Subcutaneous abdominal adipose tissue (tissue), 5 donors: ENCODE measurements around the gene ITM2C.
A peak's percentile ranks its signal among the peaks of the same experiment; 100 is the strongest.

Experiments
- H3K27ac ChIP-seq: one replicate; pipeline ENCODE4 v1.7.0; 2013; ENCODE audit warnings: low read depth, mild to moderate bottlenecking, inconsistent platforms, low read length, moderate library complexity
- H3K27me3 ChIP-seq, 5 donors: one replicate each; pipeline ENCODE4 v1.7.0; 2013; ENCODE audit warnings: low read length in 5 of 5, inconsistent platforms in 1 of 5; ENCODE audit not compliant: control insufficient read depth in 5 of 5, insufficient read depth in 4 of 5
- H3K36me3 ChIP-seq, 5 donors: one replicate each; pipeline ENCODE4 v1.7.0; 2013; ENCODE audit warnings: low read length in 5 of 5; ENCODE audit not compliant: control insufficient read depth in 5 of 5, insufficient read depth in 5 of 5
- H3K4me1 ChIP-seq, 5 donors: one replicate each; pipeline ENCODE4 v1.7.0; 2013; ENCODE audit warnings: low read length in 5 of 5, mild to moderate bottlenecking in 3 of 5, moderate library complexity in 1 of 5; ENCODE audit not compliant: control insufficient read depth in 5 of 5, insufficient read depth in 5 of 5
- H3K4me3 ChIP-seq, 5 donors: one replicate each; pipeline ENCODE4 v1.7.0; 2013; ENCODE audit warnings: low read length in 5 of 5, low read depth in 1 of 5
- H3K9ac ChIP-seq, 5 donors: one replicate each; pipeline ENCODE4 v1.7.0; 2013; ENCODE audit warnings: low read length in 5 of 5, mild to moderate bottlenecking in 4 of 5, moderate library complexity in 3 of 5
- H3K9me3 ChIP-seq, 5 donors: one replicate each; pipeline ENCODE4 v1.7.0; 2013; ENCODE audit warnings: low read length in 5 of 5; ENCODE audit not compliant: control insufficient read depth in 5 of 5
- donor health status: healthy.
- donor health status: healthy.
- donor health status: healthy.
- donor health status: healthy.
- donor health status: healthy.

Gene ITM2C

GRCh38 chr2:230865766-230866755 is 1.3 kb downstream of the ITM2C start:
- H3K4me3 ChIP-seq, result peak overlapping the region in 3 of 5 donors; percentile 65 to 78 (median 66)
- H3K9me3 ChIP-seq, result no peaks in the 10 kb centered on the region
- no peak overlapping the region for H3K27ac ChIP-seq
- H3K4me1 ChIP-seq, result peaks cover 3 to 45% (median 29%) of the 10 kb centered on the region in 5 donors
- peaks cover 7 to 26% (median 20%) of the 10 kb centered on the region in 5 donors for H3K27me3 ChIP-seq
- H3K36me3 ChIP-seq, result no peaks in the 10 kb centered on the region
- no peak overlapping the region for H3K9ac ChIP-seq

- H3K9ac ChIP-seq, result no peak overlapping the region
- H3K4me3 ChIP-seq, result no peak overlapping the region
- no peaks in the 10 kb centered on the region for H3K9me3 ChIP-seq
- H3K27me3 ChIP-seq, result peaks cover 2 to 24% (median 18%) of the 10 kb centered on the region in 5 donors
- peaks cover 3 to 51% (median 29%) of the 10 kb centered on the region in 5 donors for H3K4me1 ChIP-seq
- no peak overlapping the region for H3K27ac ChIP-seq
- H3K36me3 ChIP-seq, result no peaks in the 10 kb centered on the region
These were observed 2.2 kb downstream of the ITM2C start for GRCh38 chr2:230866756-230867523.

- Histone ChIP-seq H3K27ac (no peak overlapping the region), H3K9me3 (no peaks in the 10 kb centered on the region), H3K4me3 (no peak overlapping the region), H3K4me1 (peaks cover 3 to 51% (median 29%) of the 10 kb centered on the region in 5 donors), H3K27me3 (peaks cover 0 to 13% (median 12%) of the 10 kb centered on the region in 5 donors), H3K9ac (no peak overlapping the region), H3K36me3 (no peaks in the 10 kb centered on the region)
These were observed 3.6 kb downstream of the ITM2C start for GRCh38 chr2:230868161-230868946.

GRCh38 chr2:230868947-230869913 is 4.5 kb downstream of the ITM2C start:
- H3K4me1 ChIP-seq, result peaks cover 2 to 47% (median 28%) of the 10 kb centered on the region in 5 donors
- H3K4me3 ChIP-seq, result no peak overlapping the region
- H3K9ac ChIP-seq, result no peak overlapping the region
- H3K36me3 ChIP-seq, result no peaks in the 10 kb centered on the region
- peaks cover 0 to 6% (median 3%) of the 10 kb centered on the region in 5 donors for H3K27me3 ChIP-seq
- H3K27ac ChIP-seq, result no peak overlapping the region
- no peaks in the 10 kb centered on the region for H3K9me3 ChIP-seq

GRCh38 chr2:230869914-230870543 is 5.3 kb downstream of the ITM2C start:
- H3K27me3 ChIP-seq, result peaks cover 0 to 3% (median 0%) of the 10 kb centered on the region in 5 donors
- no peak overlapping the region for H3K27ac ChIP-seq
- H3K4me3 ChIP-seq, result no peak overlapping the region
- H3K36me3 ChIP-seq, result no peaks in the 10 kb centered on the region
- peaks cover 1 to 40% (median 22%) of the 10 kb centered on the region in 5 donors for H3K4me1 ChIP-seq
- H3K9me3 ChIP-seq, result no peaks in the 10 kb centered on the region
- H3K9ac ChIP-seq, result no peak overlapping the region

- H3K9ac ChIP-seq, result no peak overlapping the region
- H3K4me1 ChIP-seq, result peaks cover 1 to 37% (median 15%) of the 10 kb centered on the region in 5 donors
- peaks cover 0 to 4% (median under 1%) of the 10 kb centered on the region in 5 donors for H3K36me3 ChIP-seq
- no peak overlapping the region for H3K4me3 ChIP-seq
- H3K27me3 ChIP-seq, result peaks cover 0 to 3% (median 0%) of the 10 kb centered on the region in 5 donors
- H3K27ac ChIP-seq, result no peak overlapping the region
- H3K9me3 ChIP-seq, result no peaks in the 10 kb centered on the region
These were observed 6.0 kb downstream of the ITM2C start for GRCh38 chr2:230870544-230871360.

GRCh38 chr2:230871361-230872150 is 6.8 kb downstream of the ITM2C start:
- Histone ChIP-seq H3K9me3 (no peaks in the 10 kb centered on the region), H3K4me3 (no peak overlapping the region), H3K4me1 (peaks cover 1 to 37% (median 10%) of the 10 kb centered on the region in 5 donors), H3K27ac (no peak overlapping the region), H3K9ac (no peak overlapping the region), H3K36me3 (peaks cover 0 to 8% (median 4%) of the 10 kb centered on the region in 5 donors), H3K27me3 (peaks cover 0 to 3% (median 0%) of the 10 kb centered on the region in 5 donors)
